GM18858 (cell line): ENCODE measurements around the gene CELA3B.
"Not testable (repeated sequence)": the region's sequence is repeated elsewhere in the genome, so short reads cannot be mapped to it uniquely, and the experiment has no call there.

Experiments
- ATAC-seq: cut with Tn5 transposase; IDR thresholded peaks from one replicate; pipeline ENCODE4 v1.9.1; 2021; ENCODE audit not compliant: unreplicated experiment

CELA3B gene

DNA sequence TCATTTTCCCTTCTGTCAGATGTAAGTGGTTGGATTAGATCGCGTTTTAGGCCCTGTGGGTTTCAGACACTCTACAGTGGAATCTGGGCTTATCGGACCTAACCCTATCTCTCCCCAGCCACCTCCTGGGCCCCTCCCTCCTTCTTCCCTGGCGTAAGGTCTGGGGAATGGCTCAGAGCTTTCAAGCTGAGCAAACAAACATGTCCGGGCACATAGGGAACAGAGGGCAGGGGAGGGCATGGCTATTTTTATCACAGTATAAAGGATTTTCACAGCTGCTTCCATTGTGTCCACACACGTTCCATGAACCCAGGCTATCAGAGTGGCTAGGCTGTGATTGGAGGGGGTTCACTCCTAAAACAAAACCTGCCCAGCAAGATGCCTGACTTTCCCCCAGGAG is 2.1 kb upstream of the CELA3B start:
- not testable (repeated sequence) for ATAC-seq

DNA sequence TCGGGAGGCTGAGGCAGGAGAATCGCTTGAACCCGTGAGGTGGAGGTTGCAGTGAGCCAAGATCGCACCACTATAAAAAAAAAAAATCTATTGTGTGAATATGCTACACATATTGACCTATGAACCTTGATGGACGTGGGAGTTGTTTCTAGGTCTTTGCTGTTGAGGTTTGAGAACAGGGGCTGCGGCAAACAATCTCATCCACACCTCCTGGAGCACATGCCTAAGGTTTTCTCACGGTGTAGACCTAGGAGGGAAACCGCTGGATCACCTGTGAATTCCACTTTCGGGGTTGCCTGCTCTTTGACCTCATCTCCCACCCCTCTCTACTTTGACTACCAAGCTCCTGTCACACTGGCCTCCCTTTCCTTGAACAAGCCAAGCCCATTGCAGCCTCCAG is 1.5 kb upstream of the CELA3B start:
- not testable (repeated sequence) for ATAC-seq

DNA sequence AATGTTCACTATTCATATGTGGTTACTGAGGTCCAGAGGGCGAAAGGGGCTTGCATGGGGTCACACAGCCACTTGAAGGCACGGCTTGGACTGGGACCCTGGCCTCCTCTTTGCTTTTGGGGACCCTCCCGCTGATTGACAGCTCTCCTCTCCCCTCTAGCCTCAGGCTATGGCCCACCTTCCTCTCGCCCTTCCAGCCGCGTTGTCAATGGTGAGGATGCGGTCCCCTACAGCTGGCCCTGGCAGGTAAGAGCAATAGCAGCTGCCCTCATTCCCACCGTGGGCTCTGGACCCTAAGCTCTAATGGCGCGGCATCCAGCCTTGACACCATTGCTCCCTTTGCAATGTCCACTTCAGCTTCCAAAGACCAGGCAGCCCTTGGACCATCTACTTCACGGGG is 1.4 kb downstream of the CELA3B start:
- not testable (repeated sequence) for ATAC-seq

DNA sequence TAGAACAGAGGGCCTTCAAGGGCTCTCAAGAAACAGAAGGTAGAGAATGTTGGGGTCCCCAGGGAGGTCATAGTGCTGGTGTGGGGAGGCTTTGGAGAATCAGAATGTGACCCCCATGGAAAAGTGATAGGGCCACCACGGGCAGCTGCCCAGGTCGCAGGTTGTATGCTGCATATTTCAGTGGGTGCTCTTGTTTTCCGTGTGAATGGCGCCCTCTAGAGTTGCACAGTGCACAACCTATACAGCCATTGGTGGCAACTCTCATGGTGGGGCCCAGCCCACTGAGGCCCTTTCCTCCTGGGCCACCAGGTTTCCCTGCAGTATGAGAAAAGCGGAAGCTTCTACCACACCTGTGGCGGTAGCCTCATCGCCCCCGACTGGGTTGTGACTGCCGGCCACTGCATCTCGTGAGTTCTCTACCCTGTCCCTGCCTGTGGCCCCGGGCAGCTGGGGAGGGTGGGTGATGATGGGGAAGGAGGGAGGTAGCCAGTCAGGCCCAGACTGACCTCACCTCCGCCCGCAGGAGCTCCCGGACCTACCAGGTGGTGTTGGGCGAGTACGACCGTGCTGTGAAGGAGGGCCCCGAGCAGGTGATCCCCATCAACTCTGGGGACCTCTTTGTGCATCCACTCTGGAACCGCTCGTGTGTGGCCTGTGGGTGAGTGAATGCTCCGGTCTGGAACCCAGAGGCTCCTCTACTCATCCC is 3.8 kb downstream of the CELA3B start:
- ATAC-seq, result not testable (repeated sequence)

DNA sequence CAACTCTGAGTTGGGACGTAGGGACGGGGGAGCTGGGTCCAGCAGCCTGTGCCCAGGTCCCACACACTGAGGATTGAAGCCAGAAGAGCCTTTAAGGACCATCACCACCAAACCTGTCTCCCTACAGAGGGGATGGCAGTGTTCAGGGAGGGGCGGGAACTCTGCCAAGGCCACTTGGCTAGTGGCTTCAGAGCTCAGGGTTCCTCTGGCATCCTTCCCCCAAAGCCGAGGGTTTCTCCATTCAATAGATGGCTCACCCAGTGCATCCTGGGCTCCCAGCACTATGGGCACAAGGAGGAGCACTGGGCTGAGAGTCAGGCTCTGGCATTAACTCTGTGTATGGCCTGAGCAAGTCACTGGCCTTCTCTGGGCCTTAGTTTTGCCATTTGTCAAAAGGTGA is 4.4 kb downstream of the CELA3B start:
- ATAC-seq, result not testable (repeated sequence)

DNA sequence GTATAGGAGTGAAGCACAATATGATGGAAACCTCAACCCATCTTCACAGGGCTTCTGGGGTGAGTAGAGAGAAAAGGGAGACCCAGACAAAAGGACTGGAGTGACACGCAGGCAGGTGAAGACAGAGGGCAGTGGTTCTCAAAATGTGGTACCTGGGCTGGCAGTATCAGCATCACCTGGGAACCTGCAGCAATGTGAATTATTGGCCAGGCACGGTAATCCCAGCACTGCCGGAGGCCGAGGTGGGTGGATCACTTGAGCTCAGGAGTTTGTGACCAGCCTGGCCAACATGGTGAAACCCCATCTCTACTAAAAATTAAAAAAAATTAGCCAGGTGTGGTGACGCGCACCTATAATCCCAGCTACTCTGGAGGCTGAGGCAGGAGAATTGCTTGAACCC is 5.3 kb downstream of the CELA3B start:
- ATAC-seq, result not testable (repeated sequence)

DNA sequence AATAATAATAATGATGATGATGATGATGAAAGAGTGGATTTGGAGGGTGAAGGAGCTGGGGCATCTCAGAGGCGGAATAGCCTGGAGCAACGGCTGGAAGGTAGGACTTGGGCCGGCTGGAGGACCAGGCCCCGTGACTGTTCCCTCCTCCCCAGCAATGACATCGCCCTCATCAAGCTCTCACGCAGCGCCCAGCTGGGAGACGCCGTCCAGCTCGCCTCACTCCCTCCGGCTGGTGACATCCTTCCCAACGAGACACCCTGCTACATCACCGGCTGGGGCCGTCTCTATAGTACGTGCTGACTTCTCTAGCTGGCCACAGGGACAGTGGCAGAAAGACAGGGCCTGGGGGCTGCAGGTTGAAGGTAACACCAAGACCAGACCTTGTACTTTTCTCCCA is 6.7 kb downstream of the CELA3B start:
- not testable (repeated sequence) for ATAC-seq

DNA sequence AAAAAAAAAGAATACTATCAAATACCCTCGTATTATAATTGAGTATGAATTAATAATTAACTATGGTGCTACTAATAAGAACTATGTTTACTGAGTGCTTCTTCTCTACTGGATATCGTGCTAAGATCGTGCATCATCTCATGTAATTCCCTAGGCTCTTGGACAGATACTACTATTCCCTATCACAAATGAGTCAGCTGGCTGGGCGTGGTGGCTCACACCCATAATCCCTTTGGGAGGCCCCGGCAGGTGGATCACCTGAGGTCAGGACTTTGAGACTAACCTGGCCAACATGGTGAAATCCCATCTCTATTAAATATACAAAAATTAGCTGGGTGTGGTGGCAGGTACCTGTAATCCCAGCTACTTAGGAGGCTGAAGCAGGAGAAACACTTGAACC is 9.1 kb downstream of the CELA3B start:
- not testable (repeated sequence) for ATAC-seq

DNA sequence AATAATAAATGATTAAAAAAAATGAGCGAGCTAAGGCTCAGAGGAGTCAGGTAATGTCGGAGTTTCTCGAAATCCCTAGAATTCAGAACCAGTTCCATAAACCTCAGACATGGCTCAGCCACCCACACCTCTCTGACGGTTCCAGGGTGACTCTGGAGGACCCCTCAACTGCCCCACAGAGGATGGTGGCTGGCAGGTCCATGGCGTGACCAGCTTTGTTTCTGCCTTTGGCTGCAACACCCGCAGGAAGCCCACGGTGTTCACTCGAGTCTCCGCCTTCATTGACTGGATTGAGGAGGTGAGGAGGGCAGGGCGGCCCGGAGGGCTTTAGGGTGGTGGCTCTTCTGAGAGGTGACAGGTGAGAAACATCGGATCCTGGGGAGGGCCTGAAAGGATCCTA is 9.6 kb downstream of the CELA3B start:
- ATAC-seq, result not testable (repeated sequence)

DNA sequence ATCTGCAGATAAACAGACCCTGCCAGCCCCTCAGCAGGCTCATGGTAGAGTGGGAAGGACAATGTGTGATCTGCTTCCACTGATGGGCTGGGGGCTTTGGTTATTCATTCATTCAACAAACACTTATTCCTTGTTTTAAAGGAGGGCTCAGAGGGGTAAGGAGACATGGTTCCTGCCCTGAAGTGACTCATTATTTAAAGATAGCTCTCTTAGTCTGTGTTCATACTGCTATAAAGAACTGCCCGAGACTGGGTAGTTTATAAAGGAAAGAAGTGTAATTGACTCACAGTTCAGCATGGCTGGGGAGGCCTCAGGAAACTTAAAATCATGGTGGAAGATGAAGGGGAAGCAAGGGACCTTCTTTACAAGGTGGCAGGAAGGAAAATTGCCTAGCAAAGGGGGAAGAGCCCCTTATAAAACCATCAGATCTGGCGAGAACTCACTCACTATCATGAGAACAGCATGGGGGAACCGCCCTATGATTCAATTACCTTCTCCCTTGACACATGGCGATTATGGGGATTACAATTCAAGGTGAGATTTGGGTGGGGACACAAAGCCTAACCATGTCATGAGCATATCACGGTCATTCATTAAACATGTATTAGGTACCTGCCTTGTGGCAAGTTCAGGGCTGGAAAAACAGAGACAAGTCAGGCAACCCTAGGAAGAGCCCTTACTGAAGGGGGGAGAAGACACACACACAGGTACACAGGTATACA is 13.0 kb downstream of the CELA3B start:
- ATAC-seq, result not testable (repeated sequence)

DNA sequence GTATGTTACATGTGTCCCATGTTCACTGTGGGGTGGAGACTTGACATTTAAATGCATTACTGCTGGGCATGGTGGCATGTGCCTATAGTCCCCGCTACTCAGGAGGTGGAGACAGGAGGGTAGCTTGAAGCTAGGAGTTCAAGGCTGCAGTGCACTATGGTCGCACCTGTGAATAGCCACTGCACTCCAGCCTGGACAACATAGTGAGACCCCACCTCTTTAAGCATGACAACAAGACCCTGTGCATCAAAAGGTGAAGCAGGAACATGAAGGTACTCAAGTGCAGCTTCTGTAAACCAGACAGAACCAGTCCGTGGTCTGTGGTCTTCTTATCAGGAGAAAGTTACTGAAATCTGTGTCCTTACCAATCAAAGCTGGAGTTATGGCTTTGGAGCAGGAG is 15.4 kb downstream of the CELA3B start:
- not testable (repeated sequence) for ATAC-seq

DNA sequence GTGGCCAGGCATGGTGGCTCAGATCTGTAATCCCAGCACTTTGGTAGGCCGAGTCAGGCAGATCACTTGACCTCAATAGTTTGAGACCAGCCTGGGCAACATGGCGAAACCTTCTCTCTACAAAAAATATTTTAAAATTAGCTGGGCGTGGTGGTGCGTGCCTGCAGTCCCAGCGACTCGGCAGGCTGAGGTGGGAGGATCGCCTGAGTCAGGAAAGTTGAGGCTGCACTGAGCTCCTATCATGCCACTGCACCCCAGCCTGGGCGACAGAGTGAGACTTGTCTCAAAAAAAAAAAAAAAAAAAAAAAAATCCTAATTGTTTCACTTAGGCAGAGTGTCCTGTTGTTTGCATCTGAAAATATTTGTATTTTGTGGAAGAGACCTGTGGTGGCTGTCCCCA is 17.9 kb downstream of the CELA3B start:
- ATAC-seq, result not testable (repeated sequence)

DNA sequence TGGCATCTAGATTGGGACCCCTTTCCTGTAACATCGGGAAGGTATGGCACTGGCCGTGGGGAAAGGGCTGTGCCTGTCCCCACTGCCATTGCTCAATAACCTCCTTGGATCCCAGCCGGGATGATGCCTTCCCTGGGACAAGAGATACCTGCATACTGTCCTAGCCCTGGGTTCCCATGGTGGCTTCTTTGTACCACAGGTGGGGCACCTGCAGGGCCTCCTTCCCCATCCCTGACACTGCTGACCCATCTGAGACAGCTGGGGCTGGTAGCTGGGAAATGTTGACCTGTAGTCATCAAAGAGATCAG is 19.8 kb downstream of the CELA3B start:
- not testable (repeated sequence) for ATAC-seq

DNA sequence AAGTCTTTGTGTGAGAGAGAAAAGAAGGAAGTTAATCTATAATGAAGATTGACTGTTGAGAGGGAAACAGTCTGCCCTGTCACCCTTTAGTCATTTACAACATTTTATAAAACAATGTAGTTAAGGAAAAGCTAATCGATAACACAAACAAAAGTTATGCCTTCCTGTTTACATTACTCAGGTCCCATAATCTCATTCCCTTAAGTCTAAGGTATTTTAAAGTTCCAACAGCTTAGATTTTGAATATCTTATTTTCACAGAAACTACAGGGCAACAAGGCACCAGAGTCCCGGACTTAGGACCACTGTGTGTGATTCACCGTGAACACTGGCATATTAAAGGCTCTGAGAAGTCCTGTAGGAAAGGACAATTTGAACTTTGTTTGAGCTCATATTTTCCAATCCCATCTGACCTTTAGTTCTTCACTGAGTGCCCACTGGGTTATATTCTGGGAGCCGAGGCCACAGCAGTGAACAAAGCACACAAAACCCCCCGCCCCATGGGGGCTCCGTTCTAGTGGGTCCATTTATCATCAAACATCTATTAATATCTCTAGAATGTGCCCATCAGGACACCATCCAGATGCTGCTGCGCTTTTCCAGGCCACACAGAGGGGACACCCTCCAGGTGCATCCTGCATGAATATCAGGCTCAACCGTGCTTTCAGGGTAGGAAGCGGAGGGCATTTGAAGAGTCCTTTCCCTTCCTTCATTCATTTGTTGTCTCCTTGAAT is 21.2 kb downstream of the CELA3B start:
- not testable (repeated sequence) for ATAC-seq

DNA sequence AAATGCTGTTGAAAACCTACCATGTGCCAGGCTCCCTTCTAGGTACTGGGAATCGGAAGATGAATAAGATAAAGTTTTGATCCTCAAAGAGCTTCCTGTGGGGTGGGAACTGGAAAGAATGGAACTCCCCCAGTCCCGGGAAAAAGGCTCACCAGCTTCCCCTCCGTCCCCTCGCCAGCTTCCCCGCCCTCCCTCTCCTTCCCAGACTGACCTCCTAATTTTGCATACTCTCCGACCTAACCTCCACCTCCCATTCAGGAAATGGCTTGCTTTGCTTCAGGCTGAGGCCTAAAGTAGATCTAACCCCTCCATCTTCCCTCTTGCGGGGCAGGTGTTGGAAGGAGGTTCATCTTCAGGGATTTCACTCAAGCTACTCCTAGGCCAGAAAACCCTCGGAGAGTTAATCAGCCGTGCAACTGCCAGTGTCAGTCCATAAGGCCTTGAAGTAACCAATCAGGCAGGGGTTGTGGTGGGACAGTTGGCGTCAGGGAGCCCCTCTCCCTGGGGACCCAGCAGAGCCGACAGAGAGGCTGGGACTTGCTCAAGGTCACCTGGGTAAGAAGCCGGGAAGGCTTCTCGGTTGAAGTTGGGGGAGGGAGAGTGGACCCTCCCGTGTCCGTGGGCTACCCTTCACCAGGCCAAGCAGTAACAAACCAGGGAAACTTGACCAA is 21.9 kb downstream of the CELA3B start:
- not testable (repeated sequence) for ATAC-seq

DNA sequence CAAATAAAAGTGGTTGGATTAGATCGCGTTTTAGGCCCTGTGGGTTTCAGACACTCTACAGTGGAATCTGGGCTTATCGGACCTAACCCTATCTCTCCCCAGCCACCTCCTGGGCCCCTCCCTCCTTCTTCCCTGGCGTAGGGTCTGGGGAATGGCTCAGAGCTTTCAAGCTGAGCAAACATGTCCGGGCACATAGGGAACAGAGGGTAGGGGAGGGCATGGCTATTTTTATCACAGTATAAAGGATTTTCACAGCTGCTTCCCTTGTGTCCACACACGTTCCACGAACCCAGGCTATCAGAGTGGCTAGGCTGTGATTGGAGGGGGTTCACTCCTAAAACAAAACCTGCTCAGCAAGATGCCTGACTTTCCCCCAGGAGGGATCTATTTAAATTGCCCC is 22.8 kb downstream of the CELA3B start:
- not testable (repeated sequence) for ATAC-seq

DNA sequence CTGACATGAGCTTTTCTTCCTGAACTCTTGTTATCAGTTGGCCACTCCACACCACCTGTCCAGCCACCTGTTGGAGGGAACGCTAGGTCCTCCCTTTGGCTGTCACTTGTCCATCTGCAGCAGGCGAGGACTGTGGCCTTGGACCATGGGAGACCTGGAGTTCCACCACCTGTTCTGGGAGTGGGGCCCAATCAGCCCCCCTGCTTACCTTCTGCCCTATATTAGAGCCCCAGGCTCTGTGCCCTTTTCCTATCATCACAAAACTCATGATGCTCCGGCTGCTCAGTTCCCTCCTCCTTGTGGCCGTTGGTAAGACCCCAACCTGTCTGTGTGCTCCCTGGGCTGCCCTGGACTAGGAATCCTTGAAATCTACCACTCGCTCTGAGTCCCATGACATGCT is 24.6 kb downstream of the CELA3B start, which contains the start of gene CELA3A:
Gene CELA3A, plus strand, starts transcription at position 249 of the 400 bp plus-strand sequence. Its CDS starts 18 bp downstream, at position 267.
- no peak for ATAC-seq

DNA sequence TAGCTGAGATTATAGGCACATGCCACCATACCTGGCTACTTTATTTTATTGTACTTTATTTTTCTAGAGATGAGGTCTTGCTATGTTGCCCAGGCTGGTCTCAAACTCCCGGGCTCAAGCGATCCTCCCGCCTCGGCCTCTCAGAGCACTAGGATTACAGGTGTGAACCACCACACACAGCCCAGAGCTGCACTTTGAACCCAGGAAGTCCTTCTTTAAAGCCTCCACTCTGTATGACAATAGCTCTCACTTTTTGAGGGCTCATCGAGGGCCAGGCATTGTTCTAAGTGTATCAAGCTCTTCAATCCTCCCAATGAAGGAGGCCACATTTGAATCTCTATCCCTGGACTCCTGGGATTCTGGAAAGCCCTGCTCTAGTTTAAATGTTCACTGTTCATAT is 25.6 kb downstream of the CELA3B start:
- ATAC-seq, result not testable (repeated sequence)

DNA sequence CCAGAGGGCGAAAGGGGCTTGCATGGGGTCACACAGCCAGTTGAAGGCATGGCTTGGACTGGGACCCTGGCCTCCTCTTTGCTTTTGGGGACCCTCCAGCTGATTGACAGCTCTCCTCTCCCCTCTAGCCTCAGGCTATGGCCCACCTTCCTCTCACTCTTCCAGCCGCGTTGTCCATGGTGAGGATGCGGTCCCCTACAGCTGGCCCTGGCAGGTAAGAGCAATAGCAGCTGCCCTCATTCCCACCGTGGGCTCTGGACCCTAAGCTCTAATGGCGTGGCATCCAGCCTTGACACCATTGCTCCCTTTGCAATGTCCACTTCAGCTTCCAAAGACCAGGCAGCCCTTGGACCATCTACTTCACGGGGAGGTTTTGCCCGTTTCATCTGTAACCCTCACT is 26.1 kb downstream of the CELA3B start:
- not testable (repeated sequence) for ATAC-seq

DNA sequence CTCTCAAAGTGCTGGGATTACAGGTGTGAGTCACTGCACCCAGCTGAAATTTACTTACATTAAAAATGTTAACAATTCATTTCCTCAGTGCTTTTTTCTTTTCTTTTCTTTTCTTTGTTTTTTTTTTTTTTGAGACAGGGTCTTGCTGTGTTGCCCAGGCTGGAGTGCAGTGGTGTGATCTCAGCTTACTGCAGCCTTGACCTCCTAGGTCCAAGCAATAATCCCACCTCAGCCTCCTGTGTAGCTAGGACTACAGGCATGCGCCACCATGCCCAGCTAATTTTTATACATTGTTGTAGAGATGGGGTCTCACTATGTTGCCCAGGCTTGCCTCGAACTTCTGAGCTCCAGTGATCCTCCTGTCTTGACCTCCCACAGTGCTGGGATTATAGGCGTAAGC is 27.1 kb downstream of the CELA3B start:
- ATAC-seq, result not testable (repeated sequence)
